NB4 (cell line): ENCODE data around the gene GABBR1.

Experiments
- MYC ChIP-seq: IDR thresholded peaks from 2 replicates; pipeline ENCODE4 v1.6.1; 2011; ENCODE audit warnings: low read depth, low read length
- TF ChIP-seq, protein P1 (sequence below): IDR thresholded peaks from one replicate; pipeline ENCODE4 v1.5.1; 2012; ENCODE audit warnings: low read depth, low read length
- TF ChIP-seq, protein P2 (sequence below): IDR thresholded peaks from 2 replicates; pipeline ENCODE4 v1.6.1; 2011; ENCODE audit warnings: low read depth, low read length

- TF ChIP-seq, protein P1, sequence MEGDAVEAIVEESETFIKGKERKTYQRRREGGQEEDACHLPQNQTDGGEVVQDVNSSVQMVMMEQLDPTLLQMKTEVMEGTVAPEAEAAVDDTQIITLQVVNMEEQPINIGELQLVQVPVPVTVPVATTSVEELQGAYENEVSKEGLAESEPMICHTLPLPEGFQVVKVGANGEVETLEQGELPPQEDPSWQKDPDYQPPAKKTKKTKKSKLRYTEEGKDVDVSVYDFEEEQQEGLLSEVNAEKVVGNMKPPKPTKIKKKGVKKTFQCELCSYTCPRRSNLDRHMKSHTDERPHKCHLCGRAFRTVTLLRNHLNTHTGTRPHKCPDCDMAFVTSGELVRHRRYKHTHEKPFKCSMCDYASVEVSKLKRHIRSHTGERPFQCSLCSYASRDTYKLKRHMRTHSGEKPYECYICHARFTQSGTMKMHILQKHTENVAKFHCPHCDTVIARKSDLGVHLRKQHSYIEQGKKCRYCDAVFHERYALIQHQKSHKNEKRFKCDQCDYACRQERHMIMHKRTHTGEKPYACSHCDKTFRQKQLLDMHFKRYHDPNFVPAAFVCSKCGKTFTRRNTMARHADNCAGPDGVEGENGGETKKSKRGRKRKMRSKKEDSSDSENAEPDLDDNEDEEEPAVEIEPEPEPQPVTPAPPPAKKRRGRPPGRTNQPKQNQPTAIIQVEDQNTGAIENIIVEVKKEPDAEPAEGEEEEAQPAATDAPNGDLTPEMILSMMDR, result no peak
- TF ChIP-seq MYC, result no peak
- TF ChIP-seq, protein P2, sequence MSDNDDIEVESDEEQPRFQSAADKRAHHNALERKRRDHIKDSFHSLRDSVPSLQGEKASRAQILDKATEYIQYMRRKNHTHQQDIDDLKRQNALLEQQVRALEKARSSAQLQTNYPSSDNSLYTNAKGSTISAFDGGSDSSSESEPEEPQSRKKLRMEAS, result no peak
Observed at GRCh38 chr6:29561606-29562181, 71.3 kb downstream of the GABBR1 start.
